Testis (tissue), 2 donors: Measurements from ENCODE around the gene IL12RB2.

Experiments used
- POLR2A ChIP-seq: fragments of 450-650 bp; IDR thresholded peaks from one replicate; pipeline ENCODE4 v1.6.1; 2017; ENCODE audit warnings: antibody characterized with exemption, mild to moderate bottlenecking, moderate library complexity
- TF ChIP-seq, protein P1 (sequence below), 3 experiments: fragments of 450-650 bp in 2 of 3; fragments of 200-600 bp in 1 of 3; sonication (generic) in 1 of 3; IDR thresholded peaks; one replicate each; pipeline ENCODE4 v1.5.1; 2016 to 2019; ENCODE audit warnings: antibody characterized with exemption in 3 of 3, mild to moderate bottlenecking in 2 of 3, moderate library complexity in 1 of 3

DNA sequence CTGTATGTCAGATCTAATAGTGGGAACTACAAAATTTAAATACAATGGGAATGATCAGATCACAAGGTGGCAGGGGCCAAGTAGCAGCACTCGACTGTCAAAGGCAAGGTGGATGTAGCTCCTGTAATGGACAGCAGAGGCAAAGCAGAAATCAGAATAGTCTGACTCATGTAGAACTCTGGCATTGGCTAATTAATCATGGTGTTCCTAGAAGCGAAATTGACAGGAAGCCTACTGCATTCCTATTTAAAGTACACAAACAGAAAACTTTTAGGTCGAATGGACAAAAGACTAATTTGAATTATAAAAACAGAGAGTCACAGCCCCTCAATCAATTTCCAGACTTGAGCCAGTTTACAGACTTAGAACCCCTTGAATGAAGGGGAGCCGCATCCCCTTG lies 17.4 kb upstream of the IL12RB2 start:
- TF ChIP-seq, protein P1, sequence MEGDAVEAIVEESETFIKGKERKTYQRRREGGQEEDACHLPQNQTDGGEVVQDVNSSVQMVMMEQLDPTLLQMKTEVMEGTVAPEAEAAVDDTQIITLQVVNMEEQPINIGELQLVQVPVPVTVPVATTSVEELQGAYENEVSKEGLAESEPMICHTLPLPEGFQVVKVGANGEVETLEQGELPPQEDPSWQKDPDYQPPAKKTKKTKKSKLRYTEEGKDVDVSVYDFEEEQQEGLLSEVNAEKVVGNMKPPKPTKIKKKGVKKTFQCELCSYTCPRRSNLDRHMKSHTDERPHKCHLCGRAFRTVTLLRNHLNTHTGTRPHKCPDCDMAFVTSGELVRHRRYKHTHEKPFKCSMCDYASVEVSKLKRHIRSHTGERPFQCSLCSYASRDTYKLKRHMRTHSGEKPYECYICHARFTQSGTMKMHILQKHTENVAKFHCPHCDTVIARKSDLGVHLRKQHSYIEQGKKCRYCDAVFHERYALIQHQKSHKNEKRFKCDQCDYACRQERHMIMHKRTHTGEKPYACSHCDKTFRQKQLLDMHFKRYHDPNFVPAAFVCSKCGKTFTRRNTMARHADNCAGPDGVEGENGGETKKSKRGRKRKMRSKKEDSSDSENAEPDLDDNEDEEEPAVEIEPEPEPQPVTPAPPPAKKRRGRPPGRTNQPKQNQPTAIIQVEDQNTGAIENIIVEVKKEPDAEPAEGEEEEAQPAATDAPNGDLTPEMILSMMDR (IDR thresholded peaks at IDR 0.05) = no peak
- TF ChIP-seq POLR2A = no peak
